ENCODE measurements around the gene FIP1L1. TPM values are rescaled to one million over a fixed set of nuclear protein-coding genes. Genes with fewer than 3 reads are reported as not detected.

FIP1L1 gene
- polyA plus RNA-seq, 2 of the 4 experiments (the other 2 are of a cell fraction): 27.9 to 40.5 TPM

DNA sequence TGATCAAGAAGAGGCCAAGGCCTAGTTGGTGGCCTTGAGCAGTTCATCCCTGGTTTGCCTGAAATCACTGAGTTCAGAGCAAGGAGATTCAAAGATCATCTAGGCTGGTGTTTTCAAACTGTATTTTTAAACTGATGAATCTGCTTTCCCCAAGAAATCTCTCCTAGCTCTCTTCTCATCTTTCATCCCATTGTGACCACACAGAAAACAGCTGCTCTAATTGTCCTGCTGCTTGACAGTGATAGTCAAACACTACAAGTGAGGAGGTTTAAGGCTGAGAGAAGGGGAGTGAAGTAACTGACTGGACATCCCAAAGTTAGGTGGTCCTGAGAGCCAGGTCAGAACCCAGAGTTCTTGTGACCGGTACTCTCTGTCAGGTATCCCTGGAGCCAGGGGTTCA, 122.3 kb downstream of the FIP1L1 start:
- POLR2A ChIA-PET: no interaction called here
- CTCF ChIA-PET: interaction anchor here (0.8 to 1.5 kb wide), 2 partner anchors 18 to 954 kb away, joined by 3 read pairs; no protein-coding TSS in a partner anchor
- DNase-seq (ENCODE audit: low read depth in 1 of 2, low spot score in 1 of 2): no peak
- no peak for ATAC-seq
- H3K4me1 ChIP-seq: no peaks in the 10 kb centered on the region
- no peak overlapping the region for H3K4me3 ChIP-seq
- no peak overlapping the region for H3K27ac ChIP-seq
- no peak for FAIRE-seq
- no CpG with 5 or more reads among the region's 1 CpG for WGBS (ENCODE audit: missing lambda C conversion rate)
- H3K4me2 ChIP-seq: no peak overlapping the region
- no peaks in the 10 kb centered on the region for H3K9me3 ChIP-seq
- no peak for TF ChIP-seq MAZ (IDR thresholded peaks at IDR 0.05; ENCODE audit: borderline replicate concordance, low read depth, low read length)
- TF ChIP-seq, protein P1, sequence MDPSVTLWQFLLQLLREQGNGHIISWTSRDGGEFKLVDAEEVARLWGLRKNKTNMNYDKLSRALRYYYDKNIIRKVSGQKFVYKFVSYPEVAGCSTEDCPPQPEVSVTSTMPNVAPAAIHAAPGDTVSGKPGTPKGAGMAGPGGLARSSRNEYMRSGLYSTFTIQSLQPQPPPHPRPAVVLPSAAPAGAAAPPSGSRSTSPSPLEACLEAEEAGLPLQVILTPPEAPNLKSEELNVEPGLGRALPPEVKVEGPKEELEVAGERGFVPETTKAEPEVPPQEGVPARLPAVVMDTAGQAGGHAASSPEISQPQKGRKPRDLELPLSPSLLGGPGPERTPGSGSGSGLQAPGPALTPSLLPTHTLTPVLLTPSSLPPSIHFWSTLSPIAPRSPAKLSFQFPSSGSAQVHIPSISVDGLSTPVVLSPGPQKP (IDR thresholded peaks at IDR 0.05; ENCODE audit: low read depth, low read length): no peak
- TF ChIP-seq PHF8 (IDR thresholded peaks at IDR 0.05; ENCODE audit: borderline replicate concordance, low read depth): no peak
- TF ChIP-seq KDM5A (IDR thresholded peaks at IDR 0.05): no peak
- TF ChIP-seq HOXB5 (CRISPR knock-in tag; IDR thresholded peaks at IDR 0.05): no peak
- TF ChIP-seq, protein P2, sequence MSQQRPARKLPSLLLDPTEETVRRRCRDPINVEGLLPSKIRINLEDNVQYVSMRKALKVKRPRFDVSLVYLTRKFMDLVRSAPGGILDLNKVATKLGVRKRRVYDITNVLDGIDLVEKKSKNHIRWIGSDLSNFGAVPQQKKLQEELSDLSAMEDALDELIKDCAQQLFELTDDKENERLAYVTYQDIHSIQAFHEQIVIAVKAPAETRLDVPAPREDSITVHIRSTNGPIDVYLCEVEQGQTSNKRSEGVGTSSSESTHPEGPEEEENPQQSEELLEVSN (IDR thresholded peaks at IDR 0.05; ENCODE audit: borderline replicate concordance, low read depth): no peak
- TF ChIP-seq MAFK (IDR thresholded peaks at IDR 0.05; ENCODE audit: partially characterized antibody): no peak
- TF ChIP-seq, protein P3, sequence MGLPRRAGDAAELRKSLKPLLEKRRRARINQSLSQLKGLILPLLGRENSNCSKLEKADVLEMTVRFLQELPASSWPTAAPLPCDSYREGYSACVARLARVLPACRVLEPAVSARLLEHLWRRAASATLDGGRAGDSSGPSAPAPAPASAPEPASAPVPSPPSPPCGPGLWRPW (IDR thresholded peaks at IDR 0.05): no peak
- TF ChIP-seq, protein P4, sequence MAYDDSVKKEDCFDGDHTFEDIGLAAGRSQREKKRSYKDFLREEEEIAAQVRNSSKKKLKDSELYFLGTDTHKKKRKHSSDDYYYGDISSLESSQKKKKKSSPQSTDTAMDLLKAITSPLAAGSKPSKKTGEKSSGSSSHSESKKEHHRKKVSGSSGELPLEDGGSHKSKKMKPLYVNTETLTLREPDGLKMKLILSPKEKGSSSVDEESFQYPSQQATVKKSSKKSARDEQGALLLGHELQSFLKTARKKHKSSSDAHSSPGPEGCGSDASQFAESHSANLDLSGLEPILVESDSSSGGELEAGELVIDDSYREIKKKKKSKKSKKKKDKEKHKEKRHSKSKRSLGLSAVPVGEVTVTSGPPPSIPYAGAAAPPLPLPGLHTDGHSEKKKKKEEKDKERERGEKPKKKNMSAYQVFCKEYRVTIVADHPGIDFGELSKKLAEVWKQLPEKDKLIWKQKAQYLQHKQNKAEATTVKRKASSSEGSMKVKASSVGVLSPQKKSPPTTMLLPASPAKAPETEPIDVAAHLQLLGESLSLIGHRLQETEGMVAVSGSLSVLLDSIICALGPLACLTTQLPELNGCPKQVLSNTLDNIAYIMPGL (CRISPR knock-in tag; IDR thresholded peaks at IDR 0.05; ENCODE audit: borderline replicate concordance): no peak
- no peak for TF ChIP-seq EHF (CRISPR knock-in tag; IDR thresholded peaks at IDR 0.05)
- no peak for TF ChIP-seq FOSB (CRISPR knock-in tag; IDR thresholded peaks at IDR 0.05)
- TF ChIP-seq KDM1A (IDR thresholded peaks at IDR 0.05; ENCODE audit: low read depth): no peak
- TF ChIP-seq RCOR1 (IDR thresholded peaks at IDR 0.05; ENCODE audit: low read depth, low read length): no peak

DNA sequence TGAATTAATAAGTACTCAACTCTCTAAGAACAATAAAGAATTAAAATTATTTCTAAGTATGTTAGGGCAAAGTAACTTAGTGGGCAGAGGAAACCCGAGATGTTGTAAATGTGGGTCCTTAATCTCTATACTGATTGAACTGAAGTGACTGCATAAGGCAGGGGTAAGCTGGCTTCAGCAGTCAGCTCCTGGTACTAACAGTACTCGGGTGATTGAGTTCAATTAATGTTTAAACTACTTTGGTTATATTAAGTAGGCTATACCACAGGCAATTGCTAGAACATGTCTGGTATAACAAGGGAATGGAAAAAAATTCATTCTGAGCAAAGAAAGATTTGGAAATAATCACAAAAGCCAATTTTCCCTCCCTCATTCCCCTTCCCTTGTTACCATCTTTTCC, 123.1 kb downstream of the FIP1L1 start:
- 66% methylated on average over 2 of the region's 2 CpGs for WGBS (ENCODE audit: missing lambda C conversion rate)
- no peak for FAIRE-seq
- H3K4me3 ChIP-seq: no peak overlapping the region
- H3K4me2 ChIP-seq: no peak overlapping the region
- no peak for DNase-seq (ENCODE audit: low read depth in 1 of 2, low spot score in 1 of 2)
- no peaks in the 10 kb centered on the region for H3K4me1 ChIP-seq
- ChIA-PET POLR2A (no interaction called here), CTCF (interaction anchor here (0.8 to 1.5 kb wide), 3 partner anchors 10 to 955 kb away, joined by 3 to 5 read pairs (median 3); no protein-coding TSS in a partner anchor)
- ATAC-seq: no peak
- no peak for TF ChIP-seq ZC3H11A (IDR thresholded peaks at IDR 0.05)
- no peak for TF ChIP-seq HOXA7 (CRISPR knock-in tag; IDR thresholded peaks at IDR 0.05)
- no peak for TF ChIP-seq JUN (IDR thresholded peaks at IDR 0.05)
- TF ChIP-seq POLR2AphosphoS2 (conservative IDR thresholded peaks at IDR 0.05; ENCODE audit: low read length): no peak
- no peak for TF ChIP-seq FOSL2 (IDR thresholded peaks at IDR 0.05)
- TF ChIP-seq FOSL2 (CRISPR knock-in tag; IDR thresholded peaks at IDR 0.05): no peak
- TF ChIP-seq CBX2 (IDR thresholded peaks at IDR 0.05; ENCODE audit: borderline replicate concordance, low read depth): no peak
- TF ChIP-seq EP300 (IDR thresholded peaks at IDR 0.05): no peak
- TF ChIP-seq KDM5A (IDR thresholded peaks at IDR 0.05): no peak
- no peak for TF ChIP-seq ZFP36 (IDR thresholded peaks at IDR 0.05; ENCODE audit: borderline replicate concordance, partially characterized antibody)
- H3K27ac ChIP-seq: no peak overlapping the region
- no peaks in the 10 kb centered on the region for H3K9me3 ChIP-seq
